Measurements from ENCODE around the gene TNIK.

- TF ChIP-seq, protein P1, sequence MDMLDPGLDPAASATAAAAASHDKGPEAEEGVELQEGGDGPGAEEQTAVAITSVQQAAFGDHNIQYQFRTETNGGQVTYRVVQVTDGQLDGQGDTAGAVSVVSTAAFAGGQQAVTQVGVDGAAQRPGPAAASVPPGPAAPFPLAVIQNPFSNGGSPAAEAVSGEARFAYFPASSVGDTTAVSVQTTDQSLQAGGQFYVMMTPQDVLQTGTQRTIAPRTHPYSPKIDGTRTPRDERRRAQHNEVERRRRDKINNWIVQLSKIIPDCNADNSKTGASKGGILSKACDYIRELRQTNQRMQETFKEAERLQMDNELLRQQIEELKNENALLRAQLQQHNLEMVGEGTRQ (IDR thresholded peaks at IDR 0.05; ENCODE audit: low read depth, low read length) = no peak
- TF ChIP-seq, protein P1 (CRISPR knock-in tag; IDR thresholded peaks at IDR 0.05; ENCODE audit: borderline replicate concordance) = no peak
- TF ChIP-seq, protein P2, sequence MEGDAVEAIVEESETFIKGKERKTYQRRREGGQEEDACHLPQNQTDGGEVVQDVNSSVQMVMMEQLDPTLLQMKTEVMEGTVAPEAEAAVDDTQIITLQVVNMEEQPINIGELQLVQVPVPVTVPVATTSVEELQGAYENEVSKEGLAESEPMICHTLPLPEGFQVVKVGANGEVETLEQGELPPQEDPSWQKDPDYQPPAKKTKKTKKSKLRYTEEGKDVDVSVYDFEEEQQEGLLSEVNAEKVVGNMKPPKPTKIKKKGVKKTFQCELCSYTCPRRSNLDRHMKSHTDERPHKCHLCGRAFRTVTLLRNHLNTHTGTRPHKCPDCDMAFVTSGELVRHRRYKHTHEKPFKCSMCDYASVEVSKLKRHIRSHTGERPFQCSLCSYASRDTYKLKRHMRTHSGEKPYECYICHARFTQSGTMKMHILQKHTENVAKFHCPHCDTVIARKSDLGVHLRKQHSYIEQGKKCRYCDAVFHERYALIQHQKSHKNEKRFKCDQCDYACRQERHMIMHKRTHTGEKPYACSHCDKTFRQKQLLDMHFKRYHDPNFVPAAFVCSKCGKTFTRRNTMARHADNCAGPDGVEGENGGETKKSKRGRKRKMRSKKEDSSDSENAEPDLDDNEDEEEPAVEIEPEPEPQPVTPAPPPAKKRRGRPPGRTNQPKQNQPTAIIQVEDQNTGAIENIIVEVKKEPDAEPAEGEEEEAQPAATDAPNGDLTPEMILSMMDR (CRISPR knock-in tag; IDR thresholded peaks at IDR 0.05) = no peak
- TF ChIP-seq, protein P3, sequence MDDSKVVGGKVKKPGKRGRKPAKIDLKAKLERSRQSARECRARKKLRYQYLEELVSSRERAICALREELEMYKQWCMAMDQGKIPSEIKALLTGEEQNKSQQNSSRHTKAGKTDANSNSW (CRISPR knock-in tag; IDR thresholded peaks at IDR 0.05; ENCODE audit: borderline replicate concordance) = no peak
- no peak for TF ChIP-seq CREB1 (IDR thresholded peaks at IDR 0.05)
- TF ChIP-seq CREB1 (CRISPR knock-in tag; IDR thresholded peaks at IDR 0.05) = no peak
- TF ChIP-seq, protein P4, sequence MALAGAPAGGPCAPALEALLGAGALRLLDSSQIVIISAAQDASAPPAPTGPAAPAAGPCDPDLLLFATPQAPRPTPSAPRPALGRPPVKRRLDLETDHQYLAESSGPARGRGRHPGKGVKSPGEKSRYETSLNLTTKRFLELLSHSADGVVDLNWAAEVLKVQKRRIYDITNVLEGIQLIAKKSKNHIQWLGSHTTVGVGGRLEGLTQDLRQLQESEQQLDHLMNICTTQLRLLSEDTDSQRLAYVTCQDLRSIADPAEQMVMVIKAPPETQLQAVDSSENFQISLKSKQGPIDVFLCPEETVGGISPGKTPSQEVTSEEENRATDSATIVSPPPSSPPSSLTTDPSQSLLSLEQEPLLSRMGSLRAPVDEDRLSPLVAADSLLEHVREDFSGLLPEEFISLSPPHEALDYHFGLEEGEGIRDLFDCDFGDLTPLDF (CRISPR knock-in tag; IDR thresholded peaks at IDR 0.05) = no peak
- TF ChIP-seq POLR2AphosphoS5 (IDR thresholded peaks at IDR 0.05; ENCODE audit: low read depth, low read length) = no peak
- no peak for TF ChIP-seq HOXA3 (CRISPR knock-in tag; IDR thresholded peaks at IDR 0.05)
- no peak for TF ChIP-seq XBP1 (CRISPR knock-in tag; IDR thresholded peaks at IDR 0.05)
- TF ChIP-seq MEIS2 (CRISPR knock-in tag; IDR thresholded peaks at IDR 0.05) = no peak
- no peak for TF ChIP-seq ZNF33B (CRISPR knock-in tag; IDR thresholded peaks at IDR 0.05)
- no peak for TF ChIP-seq ZNF609 (CRISPR knock-in tag; IDR thresholded peaks at IDR 0.05; ENCODE audit: borderline replicate concordance)
- no peak for TF ChIP-seq SNAPC5 (CRISPR knock-in tag; IDR thresholded peaks at IDR 0.05; ENCODE audit: borderline replicate concordance)
These were observed 20.8 kb upstream of the TNIK start for GRCh38 chr3:171481011-171481410.

All from HepG2 (cell line).